ENCODE results near the gene ABTB1. TPM values are rescaled to one million over a fixed set of nuclear protein-coding genes. Genes with fewer than 3 reads are reported as not detected.

ABTB1 gene
- polyA plus RNA-seq (2.0 and 4.3 TPM in 2 replicates), polyA minus RNA-seq (4.9 and 6.6 TPM in 2 replicates)

DNA sequence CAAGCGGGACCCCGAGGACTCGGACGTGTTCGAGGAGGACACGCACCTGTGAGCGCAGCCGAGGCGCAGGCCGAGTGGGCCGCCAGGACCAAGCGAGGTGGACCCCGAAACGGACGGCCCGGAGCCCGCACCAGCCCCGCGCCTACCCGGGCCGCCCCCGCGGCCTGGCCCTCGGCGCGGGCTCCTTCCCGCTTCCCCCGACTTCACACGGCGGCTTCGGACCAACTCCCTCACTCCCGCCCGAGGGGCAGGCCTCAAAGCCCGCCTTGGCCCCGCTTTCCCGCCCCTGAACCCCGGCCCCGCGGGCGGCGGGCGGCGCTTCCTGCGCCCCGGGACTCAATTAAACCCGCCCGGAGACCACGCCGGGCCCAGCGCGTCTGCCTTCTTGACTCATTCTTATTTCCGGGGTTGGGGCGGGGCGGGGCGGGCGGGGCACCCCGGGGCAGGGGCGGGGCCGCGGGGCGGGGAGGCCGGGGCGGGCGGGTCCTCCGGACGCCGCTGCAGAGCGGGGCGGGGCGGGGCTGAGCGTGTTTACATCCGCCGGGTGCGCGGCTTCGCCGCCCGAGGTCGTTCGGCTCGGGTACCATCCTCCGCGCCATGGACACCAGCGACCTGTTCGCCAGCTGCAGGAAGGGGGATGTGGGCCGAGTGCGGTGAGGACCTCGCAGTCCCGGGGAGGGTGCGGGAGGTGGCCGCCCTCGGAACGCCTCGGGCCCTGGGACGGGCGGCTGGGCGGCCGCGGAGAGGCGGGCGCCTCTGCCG, at the start of gene ABTB1:
TSS of gene ABTB1 (plus strand) at position 524 of the 762 bp plus-strand sequence. CDS start at position 598, 74 bp downstream.
- Histone ChIP-seq H3K9me3 (ENCODE audit: low read length) (no peaks in the 10 kb centered on the region), H3F3A (ENCODE audit: insufficient read depth, low read length, poor library complexity, severe bottlenecking) (no peaks in the 10 kb centered on the region), H3K9ac (ENCODE audit: low read length) (peak within 1 kb of the TSS; percentile 42), H3K79me2 (replicated peaks; ENCODE audit: insufficient read depth, low read length) (no peaks in the 10 kb centered on the region), H3K36me3 (ENCODE audit: insufficient read depth, low read length) (no peaks in the 10 kb centered on the region), H3K4me2 (ENCODE audit: low read length) (no peak within 1 kb of the TSS), H4K20me1 (ENCODE audit: insufficient read depth) (no peaks in the 10 kb centered on the region), H3K27me3 (ENCODE audit: insufficient read depth, low read depth, low read length) (no peaks in the 10 kb centered on the region), H3K4me3 (ENCODE audit: low read length) (peak within 1 kb of the TSS; percentile 60), H3K9me2 (ENCODE audit: insufficient read depth, low read length) (no peaks in the 10 kb centered on the region), H2AFZ (ENCODE audit: low read depth, low read length) (no peak within 1 kb of the TSS), H3K27ac (ENCODE audit: low read length) (no peak within 1 kb of the TSS)
- TF ChIP-seq RAD21 (conservative IDR thresholded peaks at IDR 0.05) (no peak), POLR2AphosphoS5 (IDR thresholded peaks at IDR 0.05) (peak; percentile 16), EZH2 (IDR thresholded peaks at IDR 0.05; ENCODE audit: borderline replicate concordance, insufficient read depth, low read length, poor library complexity, severe bottlenecking) (no peak), TAF1 (IDR thresholded peaks at IDR 0.05; ENCODE audit: low read depth) (no peak)

DNA sequence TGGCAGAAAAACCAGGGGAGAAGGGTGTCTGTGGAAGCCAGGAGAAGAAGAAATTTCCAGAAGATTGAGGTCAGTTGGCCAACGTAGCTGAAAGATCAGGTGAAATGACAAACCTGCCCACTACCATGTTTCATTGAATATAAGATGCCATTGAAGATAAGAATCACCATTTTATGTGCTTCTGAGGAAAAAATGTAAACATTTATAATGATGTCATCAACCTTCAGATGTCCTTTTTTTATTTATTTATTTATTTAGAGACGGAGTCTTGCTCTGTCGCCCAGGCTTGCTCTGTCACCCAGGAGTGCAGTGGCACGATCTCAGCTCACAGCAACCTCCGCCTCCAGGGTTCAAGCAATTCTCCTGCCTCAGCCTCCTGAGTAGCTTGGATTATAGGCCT, 48.7 kb upstream of the ABTB1 start:
- H3K9ac ChIP-seq (ENCODE audit: low read length), result no peak overlapping the region
- no peak overlapping the region for H2AFZ ChIP-seq (ENCODE audit: low read depth, low read length)
- no peaks in the 10 kb centered on the region for H3K9me3 ChIP-seq (ENCODE audit: low read length)
- no peaks in the 10 kb centered on the region for H3K9me2 ChIP-seq (ENCODE audit: insufficient read depth, low read length)
- no peak overlapping the region for H3K4me3 ChIP-seq (ENCODE audit: low read length)
- H3K27ac ChIP-seq (ENCODE audit: low read length), result no peak overlapping the region
- H3K27me3 ChIP-seq (ENCODE audit: insufficient read depth, low read depth, low read length), result no peaks in the 10 kb centered on the region
- no peaks in the 10 kb centered on the region for H4K20me1 ChIP-seq (ENCODE audit: insufficient read depth)
- TF ChIP-seq RAD21 (conservative IDR thresholded peaks at IDR 0.05), result no peak
- TF ChIP-seq SMC3 (conservative IDR thresholded peaks at IDR 0.05; ENCODE audit: poor library complexity), result no peak
- TF ChIP-seq, protein P1, sequence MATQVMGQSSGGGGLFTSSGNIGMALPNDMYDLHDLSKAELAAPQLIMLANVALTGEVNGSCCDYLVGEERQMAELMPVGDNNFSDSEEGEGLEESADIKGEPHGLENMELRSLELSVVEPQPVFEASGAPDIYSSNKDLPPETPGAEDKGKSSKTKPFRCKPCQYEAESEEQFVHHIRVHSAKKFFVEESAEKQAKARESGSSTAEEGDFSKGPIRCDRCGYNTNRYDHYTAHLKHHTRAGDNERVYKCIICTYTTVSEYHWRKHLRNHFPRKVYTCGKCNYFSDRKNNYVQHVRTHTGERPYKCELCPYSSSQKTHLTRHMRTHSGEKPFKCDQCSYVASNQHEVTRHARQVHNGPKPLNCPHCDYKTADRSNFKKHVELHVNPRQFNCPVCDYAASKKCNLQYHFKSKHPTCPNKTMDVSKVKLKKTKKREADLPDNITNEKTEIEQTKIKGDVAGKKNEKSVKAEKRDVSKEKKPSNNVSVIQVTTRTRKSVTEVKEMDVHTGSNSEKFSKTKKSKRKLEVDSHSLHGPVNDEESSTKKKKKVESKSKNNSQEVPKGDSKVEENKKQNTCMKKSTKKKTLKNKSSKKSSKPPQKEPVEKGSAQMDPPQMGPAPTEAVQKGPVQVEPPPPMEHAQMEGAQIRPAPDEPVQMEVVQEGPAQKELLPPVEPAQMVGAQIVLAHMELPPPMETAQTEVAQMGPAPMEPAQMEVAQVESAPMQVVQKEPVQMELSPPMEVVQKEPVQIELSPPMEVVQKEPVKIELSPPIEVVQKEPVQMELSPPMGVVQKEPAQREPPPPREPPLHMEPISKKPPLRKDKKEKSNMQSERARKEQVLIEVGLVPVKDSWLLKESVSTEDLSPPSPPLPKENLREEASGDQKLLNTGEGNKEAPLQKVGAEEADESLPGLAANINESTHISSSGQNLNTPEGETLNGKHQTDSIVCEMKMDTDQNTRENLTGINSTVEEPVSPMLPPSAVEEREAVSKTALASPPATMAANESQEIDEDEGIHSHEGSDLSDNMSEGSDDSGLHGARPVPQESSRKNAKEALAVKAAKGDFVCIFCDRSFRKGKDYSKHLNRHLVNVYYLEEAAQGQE (IDR thresholded peaks at IDR 0.05; ENCODE audit: borderline replicate concordance), result no peak
- TF ChIP-seq, protein P2, sequence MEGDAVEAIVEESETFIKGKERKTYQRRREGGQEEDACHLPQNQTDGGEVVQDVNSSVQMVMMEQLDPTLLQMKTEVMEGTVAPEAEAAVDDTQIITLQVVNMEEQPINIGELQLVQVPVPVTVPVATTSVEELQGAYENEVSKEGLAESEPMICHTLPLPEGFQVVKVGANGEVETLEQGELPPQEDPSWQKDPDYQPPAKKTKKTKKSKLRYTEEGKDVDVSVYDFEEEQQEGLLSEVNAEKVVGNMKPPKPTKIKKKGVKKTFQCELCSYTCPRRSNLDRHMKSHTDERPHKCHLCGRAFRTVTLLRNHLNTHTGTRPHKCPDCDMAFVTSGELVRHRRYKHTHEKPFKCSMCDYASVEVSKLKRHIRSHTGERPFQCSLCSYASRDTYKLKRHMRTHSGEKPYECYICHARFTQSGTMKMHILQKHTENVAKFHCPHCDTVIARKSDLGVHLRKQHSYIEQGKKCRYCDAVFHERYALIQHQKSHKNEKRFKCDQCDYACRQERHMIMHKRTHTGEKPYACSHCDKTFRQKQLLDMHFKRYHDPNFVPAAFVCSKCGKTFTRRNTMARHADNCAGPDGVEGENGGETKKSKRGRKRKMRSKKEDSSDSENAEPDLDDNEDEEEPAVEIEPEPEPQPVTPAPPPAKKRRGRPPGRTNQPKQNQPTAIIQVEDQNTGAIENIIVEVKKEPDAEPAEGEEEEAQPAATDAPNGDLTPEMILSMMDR (IDR thresholded peaks at IDR 0.05; ENCODE audit: poor library complexity, severe bottlenecking), result no peak
- no peak for TF ChIP-seq EZH2 (IDR thresholded peaks at IDR 0.05; ENCODE audit: borderline replicate concordance, insufficient read depth, low read length, poor library complexity, severe bottlenecking)
- no peak for TF ChIP-seq POLR2AphosphoS5 (IDR thresholded peaks at IDR 0.05)
- no peak for TF ChIP-seq MXI1 (conservative IDR thresholded peaks at IDR 0.05; ENCODE audit: poor library complexity, severe bottlenecking)
- TF ChIP-seq EP300 (conservative IDR thresholded peaks at IDR 0.05; ENCODE audit: poor library complexity, severe bottlenecking), result no peak
- TF ChIP-seq TAF1 (IDR thresholded peaks at IDR 0.05; ENCODE audit: low read depth), result no peak
- no peak overlapping the region for H3K4me2 ChIP-seq (ENCODE audit: low read length)
- H3K79me2 ChIP-seq (replicated peaks; ENCODE audit: insufficient read depth, low read length), result no peaks in the 10 kb centered on the region
- no peaks in the 10 kb centered on the region for H3K36me3 ChIP-seq (ENCODE audit: insufficient read depth, low read length)
- no peaks in the 10 kb centered on the region for H3F3A ChIP-seq (ENCODE audit: insufficient read depth, low read length, poor library complexity, severe bottlenecking)
